Hepatocyte (in vitro differentiated cells): ENCODE measurements around the gene PRDM16.

ENCODE experiments used
- CTCF ChIP-seq: fragments of 200-600 bp; sonication (generic); IDR thresholded peaks from 2 replicates; pipeline ENCODE4 v1.5.1; 2016; ENCODE audit warnings: antibody characterized with exemption, mild to moderate bottlenecking; ENCODE audit not compliant: poor library complexity
- EZH2 ChIP-seq: fragments of 200-600 bp; sonication (generic); IDR thresholded peaks from 2 replicates; pipeline ENCODE4 v1.6.1; 2016; ENCODE audit warnings: antibody characterized with exemption, mild to moderate bottlenecking, borderline replicate concordance
- EZH2phosphoT487 ChIP-seq: fragments of 200-600 bp; sonication (generic); IDR thresholded peaks from one replicate; pipeline ENCODE4 v1.6.1; 2018; ENCODE audit warnings: antibody characterized with exemption, mild to moderate bottlenecking, low read depth, moderate library complexity; ENCODE audit not compliant: unreplicated experiment, severe bottlenecking

GRCh38 chr1:3070644-3071564 lies 1.9 kb downstream of the PRDM16 start:
- TF ChIP-seq CTCF (no peak), EZH2phosphoT487 (no peak), EZH2 (peak; percentile 83)
